HG03108 (cell line): ENCODE measurements around the gene LGR5.
"Not testable (repeated sequence)": the region's sequence is repeated elsewhere in the genome, so short reads cannot be mapped to it uniquely, and the experiment has no call there.

ENCODE experiments used
- ATAC-seq: cut with Tn5 transposase; IDR thresholded peaks from one replicate; pipeline ENCODE4 v1.9.1; 2021; ENCODE audit warnings: moderate library complexity; ENCODE audit not compliant: unreplicated experiment

Gene LGR5

GRCh38 chr12:71469258-71469750 lies 29.7 kb downstream of the LGR5 start:
- no peak for ATAC-seq

DNA sequence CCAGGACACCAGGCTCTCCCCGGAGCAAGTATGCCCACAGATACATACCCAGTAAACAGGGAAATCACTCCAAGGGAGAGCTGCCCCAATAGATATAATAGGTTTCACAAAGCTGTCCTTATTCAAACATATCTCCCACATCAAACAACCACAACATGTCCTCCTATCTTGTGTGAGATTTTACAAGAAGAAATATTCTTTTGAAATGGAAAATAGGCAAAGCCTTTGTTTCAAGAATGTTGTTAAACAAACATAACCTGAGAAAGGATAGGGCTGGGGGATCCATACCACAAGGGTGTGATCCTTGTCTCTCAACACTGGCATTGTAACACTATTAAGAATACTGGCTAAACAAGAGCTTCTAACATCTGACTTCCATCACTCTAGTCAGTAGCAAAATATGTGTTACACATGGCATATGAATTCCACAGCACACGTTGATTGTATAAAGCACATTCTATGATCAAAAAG lies 32.9 kb downstream of the LGR5 start:
- ATAC-seq: no peak

GRCh38 chr12:71474791-71475190 lies 35.2 kb downstream of the LGR5 start:
- ATAC-seq: no peak

GRCh38 chr12:71475280-71475679 lies 35.7 kb downstream of the LGR5 start:
- no peak for ATAC-seq

DNA sequence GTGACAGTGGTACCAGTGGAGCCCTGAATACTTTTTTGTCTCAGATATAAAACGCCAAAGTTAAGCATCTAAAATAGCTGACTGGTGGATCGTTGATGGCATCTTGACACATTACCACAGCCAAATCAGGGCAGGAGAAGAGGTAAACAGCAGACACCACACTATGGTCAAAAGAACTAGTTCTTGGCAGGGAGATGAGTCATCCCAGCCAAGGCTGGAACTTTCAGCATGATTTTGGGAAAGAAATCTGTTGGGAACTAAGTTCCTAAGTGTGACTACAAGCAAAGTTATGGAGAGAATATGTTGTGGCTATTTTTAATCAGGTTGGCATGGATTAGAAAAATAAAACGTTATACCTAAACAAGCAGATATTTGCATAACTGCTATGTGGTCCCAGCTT lies 36.9 kb downstream of the LGR5 start:
- ATAC-seq: no peak

DNA sequence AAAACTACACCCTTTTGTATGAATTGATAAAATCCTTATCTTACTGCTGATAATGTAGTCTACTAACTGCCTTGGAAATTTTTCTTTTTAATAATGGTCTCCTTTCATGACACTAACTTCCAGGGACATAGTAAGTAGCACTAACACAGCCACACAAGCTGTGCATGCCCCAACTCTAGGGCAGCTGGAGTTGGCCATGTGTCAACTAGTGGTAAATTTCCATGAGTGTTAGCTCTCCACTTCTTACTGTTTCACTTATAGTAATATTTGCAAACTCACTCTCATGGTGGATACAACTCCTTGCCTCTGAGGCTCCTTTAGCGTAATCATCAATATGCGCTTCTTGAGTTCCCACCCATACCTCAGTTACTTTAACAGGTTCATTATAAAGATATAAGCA lies 38.0 kb downstream of the LGR5 start:
- ATAC-seq: no peak

GRCh38 chr12:71478270-71478669 lies 38.7 kb downstream of the LGR5 start:
- no peak for ATAC-seq

GRCh38 chr12:71484272-71484905 lies 44.8 kb downstream of the LGR5 start:
- ATAC-seq: no peak

DNA sequence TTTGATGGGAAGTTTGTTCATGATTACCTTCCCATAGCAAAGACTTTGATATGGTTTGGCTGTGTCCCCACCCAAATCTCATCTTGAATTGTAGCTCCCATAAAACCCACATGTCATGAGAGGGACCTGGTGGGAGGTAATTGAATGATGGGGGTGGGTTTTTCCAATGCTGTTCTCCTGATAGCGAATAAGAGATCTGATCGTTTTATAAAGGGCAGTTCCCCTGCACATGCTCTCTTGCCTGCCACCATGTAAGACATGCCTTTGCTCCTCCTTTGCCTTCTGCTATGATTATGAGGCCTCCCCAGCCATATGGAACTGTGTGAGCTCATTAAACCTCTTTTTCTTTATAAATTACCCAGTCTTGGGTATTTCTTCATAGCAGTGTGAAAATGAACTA lies 51.2 kb downstream of the LGR5 start:
- ATAC-seq: not testable (repeated sequence)

GRCh38 chr12:71492604-71493003 lies 53.0 kb downstream of the LGR5 start:
- ATAC-seq: no peak

- ATAC-seq: no peak
These were observed 60.2 kb downstream of the LGR5 start for GRCh38 chr12:71499834-71500233.

GRCh38 chr12:71503579-71504391 lies 64.2 kb downstream of the LGR5 start:
- no peak for ATAC-seq

DNA sequence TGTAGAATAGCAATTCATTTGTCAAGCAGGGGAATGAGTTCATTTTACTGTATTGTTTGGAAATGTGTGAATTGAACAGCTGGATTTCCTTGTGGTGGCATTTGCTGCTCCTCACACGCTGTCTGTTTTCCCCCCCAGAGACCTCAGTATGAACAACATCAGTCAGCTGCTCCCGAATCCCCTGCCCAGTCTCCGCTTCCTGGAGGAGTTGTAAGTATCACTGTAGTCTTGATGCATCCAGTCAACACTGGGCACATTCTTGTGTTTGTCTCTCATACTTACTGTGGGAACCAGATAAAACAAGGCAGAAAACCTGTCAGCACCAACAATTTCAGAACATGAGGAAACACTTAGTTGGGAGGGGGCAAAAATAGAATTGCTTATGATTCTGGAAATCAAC lies 64.9 kb downstream of the LGR5 start:
- no peak for ATAC-seq

GRCh38 chr12:71509705-71510104 lies 70.1 kb downstream of the LGR5 start:
- no peak for ATAC-seq

GRCh38 chr12:71517145-71517846 lies 77.7 kb downstream of the LGR5 start:
- no peak for ATAC-seq

- ATAC-seq: no peak
These were observed 81.5 kb downstream of the LGR5 start for GRCh38 chr12:71521125-71521524.

GRCh38 chr12:71524626-71525025 lies 85.0 kb downstream of the LGR5 start:
- ATAC-seq: no peak

- ATAC-seq: no peak
These were observed 94.1 kb downstream of the LGR5 start for GRCh38 chr12:71533703-71534102.

DNA sequence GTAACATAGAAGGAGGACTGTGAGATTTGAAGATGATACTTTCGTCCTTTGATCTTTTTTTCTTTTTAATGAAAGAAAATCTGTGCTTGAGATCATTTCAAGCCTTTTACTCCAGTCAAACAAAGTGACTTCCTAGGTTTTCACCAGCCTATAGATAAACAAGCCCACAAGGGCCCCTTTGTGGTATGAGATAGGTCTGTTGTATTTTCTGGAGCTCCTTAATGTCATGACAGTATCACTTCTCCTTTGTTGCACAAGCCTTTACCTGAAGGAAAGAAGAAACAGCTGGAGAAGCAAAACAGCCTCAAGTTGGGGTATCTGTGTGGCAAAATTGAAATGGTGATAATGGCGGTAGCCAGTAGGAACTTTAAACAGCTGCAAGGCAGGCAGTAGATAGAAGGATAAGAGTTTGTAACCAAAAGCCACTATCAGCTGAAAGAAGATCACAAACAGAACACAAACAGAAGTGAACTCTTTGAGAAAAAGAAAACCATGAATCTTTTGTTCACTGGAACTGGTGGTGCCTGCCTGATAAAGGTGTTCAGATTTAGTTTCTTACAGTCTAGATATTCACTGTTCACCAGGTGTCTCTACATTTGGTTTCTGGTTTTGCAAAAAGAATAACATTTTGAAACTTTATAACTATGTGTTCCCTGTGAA lies 96.8 kb downstream of the LGR5 start:
- ATAC-seq: no peak

DNA sequence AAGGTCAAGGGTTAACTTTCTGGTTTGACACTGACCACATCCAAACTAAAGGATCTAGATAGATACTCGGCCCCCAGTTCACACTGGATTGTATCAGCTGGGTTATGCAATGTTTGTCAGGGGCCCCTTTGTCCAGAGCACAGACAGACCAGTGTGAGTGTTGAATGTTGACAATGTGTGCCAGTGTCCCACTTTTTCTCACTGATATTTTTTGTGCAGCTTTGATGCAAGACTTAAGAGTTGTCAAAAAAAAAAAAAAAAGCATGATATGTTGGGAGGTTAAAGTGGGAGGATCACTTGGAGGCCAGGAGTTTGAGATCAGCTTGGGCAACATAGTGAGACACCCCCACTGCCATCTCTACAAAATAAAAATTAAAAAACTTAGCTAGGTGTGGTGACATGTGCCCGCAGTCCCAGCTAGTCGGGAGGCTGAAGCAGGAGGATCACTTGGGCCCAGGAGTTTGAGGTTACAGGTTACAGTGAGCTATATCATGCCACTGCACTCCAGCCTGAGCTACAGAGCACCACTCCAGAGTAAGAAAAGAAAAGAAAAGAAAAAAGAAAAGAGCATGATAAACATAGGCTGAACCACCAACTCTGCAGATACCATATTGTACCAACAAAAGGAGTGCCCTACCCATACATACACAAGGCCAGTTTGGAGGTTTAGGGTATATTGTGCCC lies 97.5 kb downstream of the LGR5 start:
- no peak for ATAC-seq

DNA sequence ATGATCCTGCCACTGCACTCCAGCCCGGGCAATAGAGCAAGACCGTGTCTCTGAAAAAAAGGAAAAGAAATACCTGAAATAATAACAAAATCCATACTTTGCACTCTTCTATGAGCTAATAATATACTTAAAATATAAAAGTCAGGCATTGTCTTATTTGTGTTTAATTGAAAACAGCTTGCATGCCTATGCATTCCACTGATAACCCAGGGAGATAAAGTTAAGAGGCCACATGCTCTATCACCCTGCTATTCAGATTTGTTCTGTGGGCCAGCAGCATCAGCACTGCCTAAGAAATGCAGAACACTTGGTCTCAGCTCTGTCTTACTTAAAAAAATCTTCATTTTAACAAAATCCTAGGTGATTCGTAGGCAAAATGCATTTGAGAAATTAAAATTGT lies 99.2 kb downstream of the LGR5 start:
- no peak for ATAC-seq
